Upper lobe of left lung (tissue), 6 donors: ENCODE data around the gene TBC1D24. TPM values are rescaled to one million over a fixed set of nuclear protein-coding genes. Genes with fewer than 3 reads are reported as not detected.
A peak's percentile ranks its signal among the peaks of the same experiment; 100 is the strongest.

Source experiments
- ATAC-seq, 2 donors: fragments of 200-7000 bp; cut with Tn5 transposase; one replicate each; pipeline ENCODE4 v1.9.1; 2022; ENCODE audit warnings: mild to moderate bottlenecking in 2 of 2, moderate library complexity in 2 of 2; ENCODE audit not compliant: low FRiP score in 2 of 2
- DNase-seq, 2 donors: peaks; one replicate each; pipeline ENCODE4 v3.0.0-alpha.2; 2019 to 2020
- H3K27ac ChIP-seq, 4 donors: fragments of 200-600 bp; sonication (generic); one replicate each; pipeline ENCODE4 v1.5.1; 2016 to 2019
- H3K27me3 ChIP-seq, 4 donors: fragments of 200-600 bp; sonication (generic); one replicate each; pipeline ENCODE4 v1.5.1; 2017 to 2019
- H3K36me3 ChIP-seq, 4 donors: fragments of 200-600 bp; sonication (generic); one replicate each; pipeline ENCODE4 v1.5.1; 2016 to 2019
- H3K4me1 ChIP-seq, 4 donors: fragments of 200-600 bp; sonication (generic); one replicate each; pipeline ENCODE4 v1.5.1; 2018 to 2019
- H3K4me3 ChIP-seq, 4 donors: fragments of 200-600 bp; sonication (generic); one replicate each; pipeline ENCODE4 v1.5.1; 2017 to 2019; ENCODE audit warnings: mild to moderate bottlenecking in 2 of 4, moderate library complexity in 1 of 4
- H3K9me3 ChIP-seq, 4 donors: fragments of 200-600 bp; sonication (generic); one replicate each; pipeline ENCODE4 v1.5.1; 2018 to 2019
- CTCF ChIP-seq, 6 experiments: fragments of 450-650 bp in 4 of 6; fragments of 200-600 bp in 2 of 6; sonication (generic) in 2 of 6; IDR thresholded peaks; one replicate each; pipeline ENCODE4 v1.5.1; 2016 to 2019; ENCODE audit warnings: antibody characterized with exemption in 6 of 6
- EP300 ChIP-seq, 4 donors: sonication (generic); formaldehyde crosslinking; IDR thresholded peaks; one replicate each; pipeline ENCODE4 v1.5.1; 2017; ENCODE audit warnings: antibody characterized with exemption in 4 of 4, control low read depth in 2 of 4
- POLR2A ChIP-seq, 4 donors: fragments of 450-650 bp; IDR thresholded peaks; one replicate each; pipeline ENCODE4 v1.5.1; 2016 to 2017; ENCODE audit warnings: antibody characterized with exemption in 4 of 4, mild to moderate bottlenecking in 2 of 4
- POLR2AphosphoS5 ChIP-seq, 2 donors: sonication (generic); formaldehyde crosslinking; IDR thresholded peaks; one replicate each; pipeline ENCODE4 v1.5.1; 2017; ENCODE audit warnings: antibody characterized with exemption in 2 of 2
- WGBS, 2 donors: methylation state at CpG; one replicate each; pipeline ENCODE4 v1.1.5; 2017 to 2018; 5-methylcytosine and 5-hydroxymethylcytosine counted together
- total RNA-seq, 6 donors: library from RNA; depleted of rRNA in 4 of 6; stranded (reverse); fragments of >200 nt in 4 of 6; gene quantifications; one replicate each; pipeline versions ENCODE4 v1.1.0 to v1.2.1, GENCODE V29; 2016 to 2021
- donor health status: DM: no; HTN: no; CAD: no; lungs with moderate emphysema.
- donor health status: DM: no; HTN: yes; CAD: no; lungs with severe emphysema.

TBC1D24 gene
- total RNA-seq, 6 donors from 2014 or later, result 25.9 to 49.6 (median 37.2) TPM

GRCh38 chr16:2508722-2509400 is 33.9 kb downstream of the TBC1D24 start:
- H3K9me3 ChIP-seq, result no peaks in the 10 kb centered on the region
- TF ChIP-seq EP300 (IDR thresholded peaks at IDR 0.05), result no peak
- no peak for TF ChIP-seq CTCF (IDR thresholded peaks at IDR 0.05)
- no peak for TF ChIP-seq POLR2AphosphoS5 (IDR thresholded peaks at IDR 0.05)
- TF ChIP-seq POLR2A (IDR thresholded peaks at IDR 0.05), result no peak
- H3K27me3 ChIP-seq, result no peaks in the 10 kb centered on the region
- no peak for ATAC-seq
- peak overlapping the region in 2 of 4 donors; percentile 69 to 74 for H3K27ac ChIP-seq
- no peaks in the 10 kb centered on the region for H3K36me3 ChIP-seq
- H3K4me1 ChIP-seq, result peaks cover 8 to 34% (median 23%) of the 10 kb centered on the region in 4 donors
- peak in 1 of 2 donors; percentile 67 for DNase-seq
- H3K4me3 ChIP-seq, result no peak overlapping the region
- 90 to 92% methylated on average over 16 to 18 of the region's 18 CpGs for WGBS, 2 donors

- Histone ChIP-seq H3K27ac (peak overlapping the region in 1 of 4 donors; percentile 98), H3K9me3 (no peaks in the 10 kb centered on the region), H3K4me1 (peaks cover 23 to 50% (median 37%) of the 10 kb centered on the region in 4 donors), H3K27me3 (no peaks in the 10 kb centered on the region), H3K4me3 (no peak overlapping the region), H3K36me3 (no peaks in the 10 kb centered on the region)
- TF ChIP-seq POLR2AphosphoS5 (IDR thresholded peaks at IDR 0.05) (peak in 1 of 2 donors; percentile 9), POLR2A (IDR thresholded peaks at IDR 0.05) (peak in 1 of 4 donors; percentile 37), EP300 (IDR thresholded peaks at IDR 0.05) (no peak)
- DNase-seq (peak; percentile 77 to 93), ATAC-seq (no peak)
- WGBS, 2 donors, result 52 to 62% methylated on average over 24 of the region's 24 CpGs
These were observed 36.3 kb downstream of the TBC1D24 start for GRCh38 chr16:2511128-2511800.

- no peaks in the 10 kb centered on the region for H3K36me3 ChIP-seq
- no peak overlapping the region for H3K4me3 ChIP-seq
- ATAC-seq (no peak), DNase-seq (peak in 1 of 2 donors; percentile 28)
- no peaks in the 10 kb centered on the region for H3K9me3 ChIP-seq
- peak overlapping the region in 3 of 4 donors; percentile 98 to 99 (median 99) for H3K27ac ChIP-seq
- H3K27me3 ChIP-seq, result no peaks in the 10 kb centered on the region
- TF ChIP-seq POLR2A (IDR thresholded peaks at IDR 0.05), result no peak
- no peak for TF ChIP-seq POLR2AphosphoS5 (IDR thresholded peaks at IDR 0.05)
- no peak for TF ChIP-seq CTCF (IDR thresholded peaks at IDR 0.05)
- TF ChIP-seq EP300 (IDR thresholded peaks at IDR 0.05), result no peak
- H3K4me1 ChIP-seq, result peaks cover 32 to 59% (median 46%) of the 10 kb centered on the region in 4 donors
- 93% methylated on average over 17 of the region's 17 CpGs for WGBS, 2 donors
These were observed 37.2 kb downstream of the TBC1D24 start for GRCh38 chr16:2511996-2512734.

GRCh38 chr16:2512735-2513404 is 37.9 kb downstream of the TBC1D24 start:
- Histone ChIP-seq H3K36me3 (no peaks in the 10 kb centered on the region), H3K9me3 (no peaks in the 10 kb centered on the region), H3K4me1 (peaks cover 39 to 63% (median 53%) of the 10 kb centered on the region in 4 donors), H3K27ac (peak overlapping the region; percentile 98 to 100 (median 99)), H3K27me3 (no peaks in the 10 kb centered on the region), H3K4me3 (peak overlapping the region; percentile 0 to 90 (median 82))
- 47 to 66% methylated on average over 8 to 15 of the region's 15 CpGs for WGBS, 2 donors
- TF ChIP-seq EP300 (IDR thresholded peaks at IDR 0.05) (no peak), POLR2A (IDR thresholded peaks at IDR 0.05) (no peak), CTCF (IDR thresholded peaks at IDR 0.05) (no peak), POLR2AphosphoS5 (IDR thresholded peaks at IDR 0.05) (no peak)
- ATAC-seq (no peak), DNase-seq (peak; percentile 31 to 73)
